ENCODE data around the gene HOXC4.

Gene HOXC4

GRCh38 chr12:54038871-54039414, 14.7 kb upstream of the HOXC4 start (continued):
- TF ChIP-seq ZSCAN4 (tag by site-specific recombination; IDR thresholded peaks at IDR 0.05) = no peak
- 0 out of 2 replicates have a peak, but pooled peaks have one; percentile 2 for TF ChIP-seq ZBTB11 (tag by site-specific recombination; conservative IDR thresholded peaks at IDR 0.05; ENCODE audit: low read depth)
- TF ChIP-seq ZXDB (tag by site-specific recombination; IDR thresholded peaks at IDR 0.05) = no peak
- TF ChIP-seq ZNF18 (tag by site-specific recombination; IDR thresholded peaks at IDR 0.05) = no peak
- no peak for TF ChIP-seq CTCF (tag by site-specific recombination; IDR thresholded peaks at IDR 0.05)
- no peak for TF ChIP-seq ZNF280D (tag by site-specific recombination; IDR thresholded peaks at IDR 0.05)
- peak; percentile 70; the same call in 1 of the 2 replicates for TF ChIP-seq SP7 (tag by site-specific recombination; IDR thresholded peaks at IDR 0.05)
- no peak for TF ChIP-seq KLF1 (tag by site-specific recombination; IDR thresholded peaks at IDR 0.05)
- no peak for TF ChIP-seq HOXA7 (CRISPR knock-in tag; IDR thresholded peaks at IDR 0.05; ENCODE audit: borderline replicate concordance)
- peak; percentile 30; the same call in 1 of the 2 replicates for TF ChIP-seq ZEB2 (tag by site-specific recombination; IDR thresholded peaks at IDR 0.05)
- no peak for TF ChIP-seq ZSCAN16 (tag by site-specific recombination; IDR thresholded peaks at IDR 0.05)
- peak; percentile 71 for TF ChIP-seq HIC1 (tag by site-specific recombination; IDR thresholded peaks at IDR 0.05)
- TF ChIP-seq ZBTB20 (tag by site-specific recombination; IDR thresholded peaks at IDR 0.05) = peak; percentile 57
- TF ChIP-seq ZFHX2 (tag by site-specific recombination; conservative IDR thresholded peaks at IDR 0.05) = 0 out of 2 replicates have a peak, but pooled peaks have one; percentile 26
- TF ChIP-seq ZNF776 (tag by site-specific recombination; IDR thresholded peaks at IDR 0.05; ENCODE audit: borderline replicate concordance) = no peak
- no peak for TF ChIP-seq ZNF664 (tag by site-specific recombination; IDR thresholded peaks at IDR 0.05)
- no peak for TF ChIP-seq KLF7 (tag by site-specific recombination; IDR thresholded peaks at IDR 0.05; ENCODE audit: borderline replicate concordance)
- TF ChIP-seq ZNF362 (tag by site-specific recombination; IDR thresholded peaks at IDR 0.05) = no peak
- TF ChIP-seq MZF1 (tag by site-specific recombination; IDR thresholded peaks at IDR 0.05; ENCODE audit: borderline replicate concordance) = peak; percentile 73
- no peak for TF ChIP-seq ZBTB49 (tag by site-specific recombination; IDR thresholded peaks at IDR 0.05; ENCODE audit: low read depth)

Data from HEK293 (cell line).